GM13976 (cell line): ENCODE data around the gene HK2.
"Not testable (repeated sequence)": the region's sequence is repeated elsewhere in the genome, so short reads cannot be mapped to it uniquely, and the experiment has no call there.

Experiments
- DNase-seq: peaks from one replicate; pipeline ENCODE4 v3.0.0; 2012; ENCODE audit warnings: low spot score
- CTCF ChIP-seq: IDR thresholded peaks from 2 replicates; pipeline ENCODE4 v1.5.1; 2012; ENCODE audit warnings: borderline replicate concordance, mild to moderate bottlenecking; ENCODE audit not compliant: insufficient read depth; ENCODE audit errors: extremely low read depth, missing control alignments, control extremely low read depth
- in situ Hi-C: fragments of 300-500 bp; cut with MboI; formaldehyde crosslinking; loops from one replicate; pipeline ENCODE4 v1.12.0; 2022; ENCODE audit warnings: low sequenced_read_pairs, mixed read lengths, inconsistent platforms; ENCODE audit not compliant: unreplicated experiment

Gene HK2

GRCh38 chr2:74833418-74834233 lies at the start of gene HK2:
HK2 (plus strand) TSS chr2:74834127; CDS start chr2:74834581, 454 bp downstream.
- no peak for TF ChIP-seq CTCF
- DNase-seq = peak; percentile 99
- in situ Hi-C loops = no loop called here

GRCh38 chr2:74789271-74789670 lies 44.7 kb upstream of the HK2 start:
- no peak for DNase-seq
- no peak for TF ChIP-seq CTCF
- in situ Hi-C loops = no loop called here

GRCh38 chr2:74792282-74792681 lies 41.6 kb upstream of the HK2 start:
- in situ Hi-C loops = no loop called here
- no peak for TF ChIP-seq CTCF
- DNase-seq = no peak

GRCh38 chr2:74794878-74795277 lies 39.0 kb upstream of the HK2 start:
- in situ Hi-C loops, DNase-seq: not testable (repeated sequence)

- in situ Hi-C loops = no loop called here
- no peak for TF ChIP-seq CTCF
- DNase-seq = no peak
Observed at GRCh38 chr2:74806355-74806839, 27.5 kb upstream of the HK2 start.

- no peak for DNase-seq
- in situ Hi-C loops = no loop called here
- no peak for TF ChIP-seq CTCF
Observed at GRCh38 chr2:74806920-74807319, 27.0 kb upstream of the HK2 start.

- in situ Hi-C loops = no loop called here
- no peak for TF ChIP-seq CTCF
- DNase-seq = no peak
Observed at GRCh38 chr2:74812787-74813590, 20.9 kb upstream of the HK2 start.
